ENCODE results near the gene NMNAT2. TPM values are rescaled to one million over a fixed set of nuclear protein-coding genes. Genes with fewer than 3 reads are reported as not detected.

Gene NMNAT2
- total RNA-seq, 1 experiment from 2014 or later: 2.4 TPM

- no peak for DNase-seq (ENCODE audit: low read depth)
These were observed 200.1 kb downstream of the NMNAT2 start for GRCh38 chr1:183218027-183218618.

DNA sequence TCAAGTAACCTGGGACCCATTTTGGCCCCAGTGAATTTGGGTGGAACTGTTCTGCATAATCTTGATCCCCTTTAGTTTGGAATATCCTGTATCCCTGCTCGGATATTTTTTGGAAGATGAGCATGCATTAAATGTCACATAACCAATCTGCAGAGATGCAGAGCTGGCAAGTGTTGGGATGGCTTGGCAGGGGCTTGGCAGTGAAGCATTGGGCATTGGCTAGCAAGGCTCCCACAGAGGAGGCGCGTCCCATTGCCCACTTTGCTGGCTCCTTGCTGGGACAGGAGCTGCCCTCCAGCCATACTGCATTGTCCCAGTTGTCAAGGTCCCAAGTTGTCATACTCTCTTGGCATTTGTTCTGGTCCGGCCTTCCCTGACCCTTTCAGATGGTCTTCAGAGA lies 202.2 kb downstream of the NMNAT2 start:
- no peak for DNase-seq (ENCODE audit: low read depth)

- DNase-seq (ENCODE audit: low read depth): no peak
These were observed 203.0 kb downstream of the NMNAT2 start for GRCh38 chr1:183215076-183215720.

- DNase-seq (ENCODE audit: low read depth): no peak
These were observed 203.9 kb downstream of the NMNAT2 start for GRCh38 chr1:183214021-183214970.

- DNase-seq (ENCODE audit: low read depth): no peak
These were observed 205.3 kb downstream of the NMNAT2 start for GRCh38 chr1:183212870-183213269.

- DNase-seq (ENCODE audit: low read depth): no peak
These were observed 207.5 kb downstream of the NMNAT2 start for GRCh38 chr1:183210681-183211080.

DNA sequence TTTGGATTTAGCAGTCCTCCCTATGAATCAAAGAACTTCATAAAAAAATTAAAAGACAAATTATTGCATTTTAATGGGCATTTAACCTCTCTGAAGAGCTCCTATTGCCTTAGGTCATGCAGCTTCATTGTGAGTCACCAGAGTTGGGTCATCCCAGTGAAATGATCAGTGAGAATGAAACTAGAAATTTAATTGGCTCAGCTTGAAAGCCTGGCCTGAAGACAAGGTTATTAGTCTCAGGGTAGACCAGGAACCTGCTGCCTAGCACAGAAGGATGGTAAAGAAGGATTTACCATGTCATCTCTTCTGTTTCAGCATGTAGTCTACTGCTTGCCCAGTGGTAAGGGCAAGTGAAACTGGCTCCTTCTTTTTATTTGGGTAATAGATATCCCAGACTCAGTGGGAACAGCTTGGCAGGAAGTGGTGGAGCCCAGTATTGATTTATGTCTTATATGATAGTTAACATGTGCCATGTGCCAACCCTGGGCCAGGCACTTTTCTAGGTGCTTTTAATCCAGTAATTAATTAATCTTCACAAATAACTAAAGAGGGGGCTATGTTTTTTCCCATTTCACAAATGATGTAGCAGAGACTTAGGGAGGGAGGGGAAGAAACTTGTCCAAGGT lies 208.5 kb downstream of the NMNAT2 start:
- peak; percentile 87 for DNase-seq (ENCODE audit: low read depth)

- DNase-seq (ENCODE audit: low read depth): no peak
These were observed 211.6 kb downstream of the NMNAT2 start for GRCh38 chr1:183206538-183207122.

DNA sequence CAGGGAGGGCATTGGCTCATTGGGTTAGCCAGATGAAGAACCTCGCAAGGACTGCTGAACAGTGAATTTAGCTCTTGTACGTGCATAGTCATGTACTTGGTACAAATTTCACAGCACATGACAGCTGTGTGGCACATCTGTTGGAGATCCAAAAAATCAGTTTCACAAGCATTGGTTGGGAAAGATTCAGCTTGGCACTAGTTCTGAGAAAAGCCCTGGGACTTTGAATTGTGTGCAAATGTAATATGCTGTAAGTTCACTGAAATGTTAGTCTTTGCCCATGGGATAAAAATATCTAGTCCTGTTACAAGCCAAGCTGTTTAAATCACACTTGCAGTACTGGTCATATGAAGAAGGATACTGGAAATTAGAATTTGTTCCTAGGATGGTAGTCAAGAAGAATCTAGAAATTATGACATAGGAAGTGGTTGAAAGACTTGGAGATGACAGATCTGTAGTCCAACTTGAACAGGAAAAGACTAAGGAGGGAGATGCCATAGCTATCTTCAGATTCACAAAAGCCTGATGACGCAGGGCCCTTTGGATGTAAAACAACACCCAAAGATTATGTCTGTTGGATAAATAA lies 212.9 kb downstream of the NMNAT2 start:
- no peak for DNase-seq (ENCODE audit: low read depth)

DNA sequence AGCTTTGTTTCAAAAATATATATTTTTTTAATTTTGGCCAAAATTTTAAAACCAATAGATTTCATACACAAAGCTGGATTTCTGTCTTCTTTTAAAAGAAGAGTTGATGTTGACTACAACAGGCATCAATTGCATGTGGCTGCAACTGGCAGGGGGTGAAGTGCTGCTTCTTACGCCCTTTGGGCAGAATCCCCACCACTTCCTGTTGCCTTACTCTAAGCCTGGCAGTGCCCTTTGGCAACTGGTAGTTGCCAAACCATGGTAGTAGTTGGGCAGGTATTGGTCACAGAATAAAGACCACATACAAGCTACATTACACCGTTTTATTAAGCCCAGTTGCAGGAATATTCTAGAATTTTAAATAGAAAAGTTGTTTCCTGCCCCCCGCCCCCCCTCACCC lies 215.1 kb downstream of the NMNAT2 start:
- no peak for DNase-seq (ENCODE audit: low read depth)

- DNase-seq (ENCODE audit: low read depth): no peak
These were observed 217.7 kb downstream of the NMNAT2 start for GRCh38 chr1:183200451-183200850.

DNA sequence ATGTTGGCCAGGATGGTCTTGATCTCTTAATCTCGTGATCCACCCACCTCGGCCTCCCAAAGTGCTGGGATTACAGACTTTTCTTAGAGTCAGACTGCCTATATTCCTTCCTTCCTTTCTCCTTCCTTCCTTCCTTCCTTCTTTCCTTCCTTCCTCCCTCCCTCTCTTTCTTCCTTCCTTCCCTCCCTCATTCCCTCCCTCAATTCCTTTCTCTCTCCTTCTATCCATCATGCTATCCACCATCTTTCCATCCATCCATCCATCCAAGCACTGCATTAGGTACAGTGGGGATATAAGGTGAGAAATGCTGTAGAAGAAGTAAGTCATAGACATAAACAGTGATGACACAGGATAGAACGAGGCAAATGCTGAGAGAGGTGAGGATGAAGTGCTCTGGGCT lies 218.9 kb downstream of the NMNAT2 start:
- DNase-seq (ENCODE audit: low read depth): no peak

DNA sequence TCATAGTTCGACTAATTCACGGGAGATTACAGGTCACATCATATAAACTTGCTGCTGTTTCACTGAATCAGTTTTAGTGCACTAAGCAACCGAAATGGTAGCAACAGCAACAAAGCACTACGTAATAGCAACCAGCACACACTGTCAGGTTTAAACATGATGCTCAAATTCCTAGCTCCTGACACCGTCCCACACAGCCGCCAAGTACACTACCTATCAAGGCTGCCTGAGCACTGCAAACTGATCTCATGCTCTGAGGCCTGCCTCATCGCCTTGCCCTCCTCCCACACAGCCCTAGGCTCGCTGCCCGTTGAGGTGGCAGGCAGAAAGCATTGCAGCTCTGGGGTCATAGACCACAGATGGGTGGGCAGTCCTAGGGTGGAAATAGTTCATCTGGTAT lies 219.7 kb downstream of the NMNAT2 start:
- peak; percentile 36 for DNase-seq (ENCODE audit: low read depth)

Other genes with a start within 250 kb of the NMNAT2 start
- 55.4 and 58.8 TPM in 2 replicates for gene LAMC2, start 232.1 kb downstream of the NMNAT2 start, total RNA-seq (2014; rRNA removed; shearing (Covaris generic))
- gene SMG7, start 54.1 kb upstream of the NMNAT2 start, total RNA-seq (2014; rRNA removed; shearing (Covaris generic)): 14.3 and 19.0 TPM in 2 replicates
- gene NCF2, start 172.1 kb upstream of the NMNAT2 start, total RNA-seq (2014; rRNA removed; shearing (Covaris generic)): 4.4 and 5.4 TPM in 2 replicates
- 279 and 293 TPM in 2 replicates for gene ARPC5, start 217.4 kb upstream of the NMNAT2 start, total RNA-seq (2014; rRNA removed; shearing (Covaris generic))
- gene APOBEC4, start 234.9 kb upstream of the NMNAT2 start, total RNA-seq (2014; rRNA removed; shearing (Covaris generic)): not detected in 2 replicates